OCI-LY1 (cell line): ENCODE data around the gene BRDT.

Experiments used
- H2AFZ ChIP-seq: fragments of 200-600 bp; sonication (generic), shearing (Covaris generic); 2 replicates; pipeline ENCODE4 v1.6.0; 2014; ENCODE audit warnings: antibody characterized with exemption, mild to moderate bottlenecking, low read length
- H3F3A ChIP-seq: fragments of 200-600 bp; sonication (generic), shearing (Covaris generic); 2 replicates; pipeline ENCODE4 v1.6.0; 2014; ENCODE audit warnings: mild to moderate bottlenecking, antibody characterized with exemption, low read length, moderate library complexity; ENCODE audit not compliant: insufficient read depth
- H3K27ac ChIP-seq: fragments of 200-600 bp; sonication (generic); 2 replicates; pipeline ENCODE4 v1.5.1; 2014; ENCODE audit warnings: low read length, mixed run types, mild to moderate bottlenecking, low read depth; ENCODE audit not compliant: poor library complexity, severe bottlenecking
- H3K27me3 ChIP-seq: fragments of 200-600 bp; sonication (generic); 2 replicates; pipeline ENCODE4 v1.6.0; 2014; ENCODE audit warnings: antibody characterized with exemption, mild to moderate bottlenecking, low read length, moderate library complexity; ENCODE audit not compliant: insufficient read depth
- H3K36me3 ChIP-seq: fragments of 200-600 bp; sonication (generic); 2 replicates; pipeline ENCODE4 v1.6.1; 2014; ENCODE audit warnings: mild to moderate bottlenecking, antibody characterized with exemption, low read length, moderate library complexity, mixed read lengths; ENCODE audit not compliant: insufficient read depth
- H3K4me1 ChIP-seq: fragments of 200-600 bp; sonication (generic); 2 replicates; pipeline ENCODE4 v1.5.1; 2014; ENCODE audit warnings: mild to moderate bottlenecking, low read length, moderate library complexity; ENCODE audit not compliant: insufficient read depth, severe bottlenecking
- H3K4me2 ChIP-seq: fragments of 200-600 bp; sonication (generic), shearing (Covaris generic); 2 replicates; pipeline ENCODE4 v1.6.1; 2014; ENCODE audit warnings: low read length
- H3K4me3 ChIP-seq: fragments of 200-600 bp; sonication (generic); 2 replicates; pipeline ENCODE4 v1.5.1; 2014; ENCODE audit warnings: low read length, low read depth, mild to moderate bottlenecking, mixed read lengths; ENCODE audit not compliant: poor library complexity, severe bottlenecking
- H3K79me2 ChIP-seq: fragments of 200-600 bp; shearing (Covaris generic); 2 replicates; pipeline ENCODE4 v1.6.1; 2016; ENCODE audit warnings: mixed run types, low read length, mixed read lengths; ENCODE audit not compliant: insufficient read depth
- H3K9ac ChIP-seq: fragments of 200-600 bp; sonication (generic), shearing (Covaris generic); 2 replicates; pipeline ENCODE4 v1.6.1; 2014; ENCODE audit warnings: mild to moderate bottlenecking, low read length, mixed read lengths
- H3K9me2 ChIP-seq: fragments of 200-600 bp; sonication (generic), shearing (Covaris generic); 2 replicates; pipeline ENCODE4 v1.6.1; 2014; ENCODE audit warnings: low read depth, mild to moderate bottlenecking, low read length, mixed read lengths
- H3K9me3 ChIP-seq: fragments of 200-600 bp; shearing (Covaris generic); 2 replicates; pipeline ENCODE4 v1.6.1; 2014; ENCODE audit warnings: low read length, mixed read lengths
- H4K20me1 ChIP-seq: fragments of 200-600 bp; sonication (generic), shearing (Covaris generic); 2 replicates; pipeline ENCODE4 v1.6.0; 2016; ENCODE audit warnings: mild to moderate bottlenecking, low read length; ENCODE audit not compliant: insufficient read depth
- CTCF ChIP-seq: fragments of 200-600 bp; sonication (generic), shearing (Covaris generic); IDR thresholded peaks from 2 replicates; pipeline ENCODE4 v1.5.1; 2017; ENCODE audit warnings: mild to moderate bottlenecking, antibody characterized with exemption, low read length, moderate library complexity, mixed read lengths
- EZH2 ChIP-seq: fragments of 200-600 bp; sonication (generic), shearing (Covaris generic); IDR thresholded peaks from 2 replicates; pipeline ENCODE4 v1.8.0; 2017; ENCODE audit warnings: borderline replicate concordance, mixed run types, mild to moderate bottlenecking, antibody characterized with exemption, low read length, moderate library complexity, mixed read lengths

Gene BRDT

DNA sequence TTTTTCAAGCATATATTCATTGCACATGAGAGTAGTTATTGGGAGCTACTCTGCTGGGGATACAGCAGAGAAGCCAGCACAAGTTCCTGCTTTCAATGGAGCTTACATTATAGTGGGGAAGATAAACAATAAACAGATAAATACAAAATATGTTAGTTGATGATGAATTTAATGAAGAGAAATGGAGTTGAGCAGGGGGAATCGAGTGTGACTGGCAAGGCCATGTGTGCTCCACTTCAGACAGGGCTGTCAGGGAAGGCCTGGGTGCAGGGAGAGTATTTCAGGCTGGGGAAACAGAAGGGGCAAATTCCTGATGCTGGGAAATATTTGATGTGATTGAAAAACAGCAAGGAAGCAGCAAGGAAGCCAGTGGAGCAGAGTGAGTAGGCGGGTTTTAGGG, 21.2 kb upstream of the BRDT start:
- no peaks in the 10 kb centered on the region for H4K20me1 ChIP-seq
- no peak overlapping the region for H3K27ac ChIP-seq
- no peaks in the 10 kb centered on the region for H3K79me2 ChIP-seq
- TF ChIP-seq EZH2 (no peak), CTCF (no peak)
- H2AFZ ChIP-seq = no peak overlapping the region
- no peaks in the 10 kb centered on the region for H3K9me2 ChIP-seq
- H3K4me1 ChIP-seq = no peaks in the 10 kb centered on the region
- H3K9me3 ChIP-seq = no peaks in the 10 kb centered on the region
- H3K36me3 ChIP-seq = no peaks in the 10 kb centered on the region
- H3K4me3 ChIP-seq = no peak overlapping the region
- H3K9ac ChIP-seq = no peak overlapping the region
- H3F3A ChIP-seq = no peaks in the 10 kb centered on the region
- no peak overlapping the region for H3K4me2 ChIP-seq
- H3K27me3 ChIP-seq = no peaks in the 10 kb centered on the region

GRCh38 chr1:91929250-91929649, 20.0 kb upstream of the BRDT start:
- Histone ChIP-seq H3K4me3 (no peak overlapping the region), H3K9me3 (no peaks in the 10 kb centered on the region), H3K4me2 (no peak overlapping the region), H3K9ac (no peak overlapping the region), H3K9me2 (no peaks in the 10 kb centered on the region), H3K79me2 (no peaks in the 10 kb centered on the region), H3K27ac (no peak overlapping the region), H2AFZ (no peak overlapping the region), H4K20me1 (no peaks in the 10 kb centered on the region), H3K27me3 (no peaks in the 10 kb centered on the region), H3K4me1 (no peaks in the 10 kb centered on the region), H3K36me3 (no peaks in the 10 kb centered on the region), H3F3A (no peaks in the 10 kb centered on the region)
- no peak for TF ChIP-seq EZH2
- TF ChIP-seq CTCF = no peak

DNA sequence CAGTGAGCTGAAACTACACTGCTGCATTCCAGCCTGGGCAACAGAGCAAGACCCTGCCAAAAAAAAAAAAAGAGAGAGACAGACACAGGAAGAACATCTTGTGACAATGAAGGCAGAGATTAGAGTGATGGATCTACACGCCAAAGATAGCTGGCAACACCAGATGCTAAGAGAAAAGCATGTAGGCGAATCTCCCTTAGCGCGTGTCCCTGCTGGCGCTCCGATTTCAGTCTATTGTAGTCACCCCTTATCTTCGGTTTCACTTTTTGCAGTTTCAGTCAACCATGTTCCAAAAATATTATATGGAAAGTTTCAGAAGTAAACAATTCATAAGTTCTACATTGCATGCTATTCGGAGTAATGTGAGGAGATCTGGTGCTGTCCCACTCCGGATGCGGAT, 11.6 kb upstream of the BRDT start:
- Histone ChIP-seq H3K9ac (no peak overlapping the region), H4K20me1 (no peaks in the 10 kb centered on the region), H3K27ac (no peak overlapping the region), H3K9me2 (no peaks in the 10 kb centered on the region), H3K79me2 (no peaks in the 10 kb centered on the region), H2AFZ (no peak overlapping the region), H3K27me3 (no peaks in the 10 kb centered on the region), H3K9me3 (no peaks in the 10 kb centered on the region), H3K4me2 (no peak overlapping the region), H3F3A (no peaks in the 10 kb centered on the region), H3K4me3 (no peak overlapping the region), H3K36me3 (no peaks in the 10 kb centered on the region), H3K4me1 (no peaks in the 10 kb centered on the region)
- TF ChIP-seq EZH2 = no peak
- TF ChIP-seq CTCF = no peak
